ENCODE results near the gene CELF1. TPM values are rescaled to one million over a fixed set of nuclear protein-coding genes. Genes with fewer than 3 reads are reported as not detected.
"Not testable (repeated sequence)": the region's sequence is repeated elsewhere in the genome, so short reads cannot be mapped to it uniquely, and the experiment has no call there.

The CELF1 gene
- total RNA-seq, 1 experiment from 2014 or later: 62.5 TPM

GRCh38 chr11:47538741-47539565 is 14.0 kb downstream of the CELF1 start:
- DNase-seq (ENCODE audit: low read depth): no peak

- DNase-seq (ENCODE audit: low read depth): no peak
These were observed 16.0 kb downstream of the CELF1 start for GRCh38 chr11:47536915-47537314.

GRCh38 chr11:47534704-47535251 is 18.2 kb downstream of the CELF1 start:
- DNase-seq (ENCODE audit: low read depth): no peak

- DNase-seq (ENCODE audit: low read depth): no peak
These were observed 19.2 kb downstream of the CELF1 start for GRCh38 chr11:47533690-47534151.

- DNase-seq (ENCODE audit: low read depth): no peak
These were observed 20.2 kb downstream of the CELF1 start for GRCh38 chr11:47532597-47533213.

- DNase-seq (ENCODE audit: low read depth): no peak
These were observed 21.3 kb downstream of the CELF1 start for GRCh38 chr11:47531666-47532065.

- DNase-seq (ENCODE audit: low read depth): not testable (repeated sequence)
These were observed 22.2 kb downstream of the CELF1 start for GRCh38 chr11:47530721-47531120.

- DNase-seq (ENCODE audit: low read depth): no peak
These were observed 23.0 kb downstream of the CELF1 start for GRCh38 chr11:47529951-47530350.

GRCh38 chr11:47527186-47527585 is 25.7 kb downstream of the CELF1 start:
- no peak for DNase-seq (ENCODE audit: low read depth)

GRCh38 chr11:47526032-47526431 is 26.9 kb downstream of the CELF1 start:
- DNase-seq (ENCODE audit: low read depth): not testable (repeated sequence)

GRCh38 chr11:47524291-47524874 is 28.5 kb downstream of the CELF1 start:
- peak; percentile 10 for DNase-seq (ENCODE audit: low read depth)

- DNase-seq (ENCODE audit: low read depth): peak; percentile 77
These were observed 29.3 kb downstream of the CELF1 start for GRCh38 chr11:47523490-47524225.

- no peak for DNase-seq (ENCODE audit: low read depth)
These were observed 34.5 kb downstream of the CELF1 start for GRCh38 chr11:47518212-47518964.

- DNase-seq (ENCODE audit: low read depth): no peak
These were observed 35.7 kb downstream of the CELF1 start for GRCh38 chr11:47516984-47517853.

GRCh38 chr11:47516155-47516554 is 36.8 kb downstream of the CELF1 start:
- no peak for DNase-seq (ENCODE audit: low read depth)

GRCh38 chr11:47514825-47515647 is 37.9 kb downstream of the CELF1 start:
- DNase-seq (ENCODE audit: low read depth): peak; percentile 82

GRCh38 chr11:47512701-47513100 is 40.2 kb downstream of the CELF1 start:
- DNase-seq (ENCODE audit: low read depth): no peak

- no peak for DNase-seq (ENCODE audit: low read depth)
These were observed 41.0 kb downstream of the CELF1 start for GRCh38 chr11:47511917-47512316.

- no peak for DNase-seq (ENCODE audit: low read depth)
These were observed 42.7 kb downstream of the CELF1 start for GRCh38 chr11:47510209-47510608.

Measured in Daoy (cell line).